ENCODE data around the gene GPC6. TPM values are rescaled to one million over a fixed set of nuclear protein-coding genes. Genes with fewer than 3 reads are reported as not detected.

The GPC6 gene
- total and polyA plus RNA-seq, 4 donors: 5.0 to 37.4 (median 18.9) TPM

DNA sequence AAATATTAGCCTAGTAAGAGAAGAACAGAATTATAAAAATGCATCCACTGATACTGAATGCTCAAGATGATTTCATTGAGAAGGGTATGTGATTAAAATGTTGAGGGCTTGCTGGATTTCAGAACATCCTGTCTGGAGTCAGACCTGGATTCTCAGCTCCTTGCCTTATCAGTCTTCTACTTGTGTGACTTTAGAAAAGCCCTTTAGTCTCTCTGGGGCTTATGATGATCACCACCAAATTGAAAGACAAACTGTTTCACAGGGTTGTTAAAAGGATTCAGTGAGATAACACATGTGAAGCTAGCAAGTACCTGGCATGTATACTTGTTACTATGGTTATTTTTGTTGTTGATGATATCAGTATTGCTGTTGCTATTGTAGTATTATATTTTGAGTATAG is 118.4 kb downstream of the GPC6 start:
- Histone ChIP-seq H3K27me3 (ENCODE audit: control insufficient read depth in 1 of 2, insufficient read depth in 2 of 2, low read length in 1 of 2) (no peaks in the 10 kb centered on the region), H3K4me3 (ENCODE audit: low read length in 2 of 2) (no peak overlapping the region), H3K4me1 (ENCODE audit: control insufficient read depth in 1 of 2, insufficient read depth in 2 of 2, low read length in 2 of 2) (no peaks in the 10 kb centered on the region), H3K27ac (ENCODE audit: low read depth in 1 of 2, low read length in 2 of 2) (no peak overlapping the region), H3K9me3 (ENCODE audit: control insufficient read depth, low read length) (no peaks in the 10 kb centered on the region), H3K36me3 (ENCODE audit: control insufficient read depth in 1 of 2, insufficient read depth in 2 of 2, low read length in 1 of 2) (no peaks in the 10 kb centered on the region)
- ATAC-seq (ENCODE audit: low FRiP score) (no peak), DNase-seq (no peak)
- intact Hi-C loops (cut with DNase I): no loop called here

DNA sequence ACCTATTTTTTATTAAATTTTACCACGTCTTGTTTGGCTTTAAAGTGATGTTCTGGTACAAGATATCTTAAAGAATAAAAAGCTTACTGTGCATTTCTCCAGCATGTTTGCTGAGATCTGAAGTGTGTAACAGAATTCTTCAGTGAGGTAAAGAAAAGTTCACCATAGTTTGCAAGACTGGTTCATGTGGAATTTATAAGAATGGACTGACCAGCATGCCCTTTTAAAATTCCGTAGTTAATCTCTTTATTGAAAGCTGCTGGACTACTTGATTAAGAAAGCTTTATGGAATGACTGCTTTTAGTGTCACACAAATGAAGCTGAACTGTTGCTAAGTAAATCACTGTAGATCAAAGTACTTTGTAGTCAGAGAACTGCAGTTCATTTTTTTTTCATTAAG is 119.2 kb downstream of the GPC6 start:
- 57 to 78% methylated on average over 2 of the region's 2 CpGs for WGBS, 2 donors
- H3K27me3 ChIP-seq (ENCODE audit: control insufficient read depth in 1 of 2, insufficient read depth in 2 of 2, low read length in 1 of 2): no peaks in the 10 kb centered on the region
- no peak overlapping the region for H3K4me3 ChIP-seq (ENCODE audit: low read length in 2 of 2)
- no peak overlapping the region for H3K27ac ChIP-seq (ENCODE audit: low read depth in 1 of 2, low read length in 2 of 2)
- intact Hi-C loops (cut with DNase I): no loop called here
- no peaks in the 10 kb centered on the region for H3K4me1 ChIP-seq (ENCODE audit: control insufficient read depth in 1 of 2, insufficient read depth in 2 of 2, low read length in 2 of 2)
- no peaks in the 10 kb centered on the region for H3K9me3 ChIP-seq (ENCODE audit: control insufficient read depth, low read length)
- H3K36me3 ChIP-seq (ENCODE audit: control insufficient read depth in 1 of 2, insufficient read depth in 2 of 2, low read length in 1 of 2): no peaks in the 10 kb centered on the region
- DNase-seq (no peak), ATAC-seq (ENCODE audit: low FRiP score) (no peak)

DNA sequence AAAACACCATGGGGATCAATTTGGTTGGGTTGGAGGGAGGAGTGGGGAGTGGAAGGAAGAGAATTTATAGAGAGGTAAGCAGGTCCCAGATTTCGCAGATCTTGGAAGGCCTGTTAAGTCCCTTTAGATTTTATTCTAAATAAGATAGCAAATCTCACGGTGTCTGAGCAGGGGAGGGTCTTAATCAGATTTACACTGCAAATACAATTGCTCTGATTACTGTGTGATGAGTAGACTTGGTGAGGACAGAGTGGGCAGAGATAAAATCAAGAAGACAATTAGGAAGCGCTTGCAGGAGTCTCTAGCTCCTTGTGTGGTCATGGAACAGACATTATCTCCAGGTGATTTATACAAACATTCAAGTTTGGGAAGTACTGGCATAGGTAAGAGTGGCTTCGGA is 126.0 kb downstream of the GPC6 start:
- Histone ChIP-seq H3K4me3 (ENCODE audit: low read length in 2 of 2) (no peak overlapping the region), H3K4me1 (ENCODE audit: control insufficient read depth in 1 of 2, insufficient read depth in 2 of 2, low read length in 2 of 2) (no peaks in the 10 kb centered on the region), H3K9me3 (ENCODE audit: control insufficient read depth, low read length) (no peaks in the 10 kb centered on the region), H3K27ac (ENCODE audit: low read depth in 1 of 2, low read length in 2 of 2) (no peak overlapping the region), H3K36me3 (ENCODE audit: control insufficient read depth in 1 of 2, insufficient read depth in 2 of 2, low read length in 1 of 2) (no peaks in the 10 kb centered on the region), H3K27me3 (ENCODE audit: control insufficient read depth in 1 of 2, insufficient read depth in 2 of 2, low read length in 1 of 2) (no peaks in the 10 kb centered on the region)
- no peak for DNase-seq
- intact Hi-C loops (cut with DNase I): no loop called here
- no peak for ATAC-seq (ENCODE audit: low FRiP score)
- WGBS, 2 donors: 97 to 98% methylated on average over 4 of the region's 4 CpGs

DNA sequence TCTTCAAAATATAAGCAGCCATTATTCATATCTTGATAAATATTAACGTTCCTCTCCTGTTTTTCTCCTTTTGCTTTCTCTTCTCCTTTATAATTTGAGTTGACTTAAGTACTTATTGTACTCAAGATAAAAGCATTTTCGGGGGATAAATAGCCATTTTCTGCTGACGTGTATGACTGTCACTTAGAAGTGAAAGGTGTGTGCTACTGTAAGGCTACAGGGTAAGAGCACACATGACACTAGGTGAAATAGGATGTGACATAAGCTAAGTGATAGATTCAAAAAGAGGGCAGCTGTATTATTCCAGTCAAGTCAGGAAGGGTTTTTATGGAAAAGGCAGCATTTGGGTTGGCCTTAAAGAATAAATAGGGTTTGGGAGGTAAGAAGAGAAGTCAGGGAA is 128.5 kb downstream of the GPC6 start:
- no peak for ATAC-seq (ENCODE audit: low FRiP score)
- 87% methylated on average over 3 of the region's 3 CpGs for WGBS, 2 donors
- no peaks in the 10 kb centered on the region for H3K36me3 ChIP-seq (ENCODE audit: control insufficient read depth in 1 of 2, insufficient read depth in 2 of 2, low read length in 1 of 2)
- H3K4me3 ChIP-seq (ENCODE audit: low read length in 2 of 2): no peak overlapping the region
- DNase-seq: no peak
- intact Hi-C loops (cut with DNase I): no loop called here
- no peaks in the 10 kb centered on the region for H3K4me1 ChIP-seq (ENCODE audit: control insufficient read depth in 1 of 2, insufficient read depth in 2 of 2, low read length in 2 of 2)
- no peak overlapping the region for H3K27ac ChIP-seq (ENCODE audit: low read depth in 1 of 2, low read length in 2 of 2)
- H3K9me3 ChIP-seq (ENCODE audit: control insufficient read depth, low read length): no peaks in the 10 kb centered on the region
- no peaks in the 10 kb centered on the region for H3K27me3 ChIP-seq (ENCODE audit: control insufficient read depth in 1 of 2, insufficient read depth in 2 of 2, low read length in 1 of 2)

DNA sequence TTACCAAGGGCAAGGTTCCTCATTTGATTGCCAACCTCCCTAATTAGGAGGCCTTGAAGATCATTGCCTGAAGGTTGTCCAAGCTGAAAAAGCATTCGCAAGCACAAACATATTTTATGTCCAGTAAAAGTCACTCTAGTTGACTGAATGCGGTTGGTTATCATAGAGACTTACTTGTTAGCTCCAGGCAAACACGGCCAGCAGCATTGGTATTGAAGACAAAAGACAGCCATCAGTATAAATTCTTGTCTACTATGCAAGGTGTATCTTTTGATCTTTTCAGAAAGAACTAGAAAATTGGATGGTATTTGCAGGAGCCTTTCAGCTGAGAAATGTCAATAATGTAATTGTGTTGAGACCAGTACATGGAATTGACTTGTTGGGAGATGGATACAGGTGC is 129.9 kb downstream of the GPC6 start:
- Histone ChIP-seq H3K27ac (ENCODE audit: low read depth in 1 of 2, low read length in 2 of 2) (no peak overlapping the region), H3K36me3 (ENCODE audit: control insufficient read depth in 1 of 2, insufficient read depth in 2 of 2, low read length in 1 of 2) (no peaks in the 10 kb centered on the region), H3K27me3 (ENCODE audit: control insufficient read depth in 1 of 2, insufficient read depth in 2 of 2, low read length in 1 of 2) (no peaks in the 10 kb centered on the region), H3K4me3 (ENCODE audit: low read length in 2 of 2) (no peak overlapping the region), H3K4me1 (ENCODE audit: control insufficient read depth in 1 of 2, insufficient read depth in 2 of 2, low read length in 2 of 2) (no peaks in the 10 kb centered on the region), H3K9me3 (ENCODE audit: control insufficient read depth, low read length) (no peaks in the 10 kb centered on the region)
- ATAC-seq (ENCODE audit: low FRiP score) (no peak), DNase-seq (no peak)
- intact Hi-C loops (cut with DNase I): no loop called here
- WGBS, 2 donors: 70 to 81% methylated on average over 3 of the region's 3 CpGs

DNA sequence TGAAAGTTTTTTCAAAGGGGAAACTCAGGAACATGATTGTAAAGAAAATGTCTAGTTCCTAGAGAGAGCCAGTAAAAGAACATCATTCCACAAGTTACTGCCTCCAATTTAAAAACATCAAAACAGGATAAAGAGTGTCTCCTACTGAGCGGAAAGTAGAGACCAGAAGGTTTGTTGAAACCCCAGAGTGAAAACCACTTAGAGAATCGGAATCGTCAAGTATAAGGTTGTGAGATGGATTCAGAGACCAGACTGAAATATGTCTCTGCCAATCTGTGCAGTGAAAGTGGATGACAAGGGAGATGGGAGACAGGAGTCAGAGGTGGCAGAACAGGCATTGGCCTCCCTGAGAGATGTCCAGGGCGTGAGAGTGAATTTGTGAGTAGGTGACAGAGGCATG is 133.4 kb downstream of the GPC6 start:
- ATAC-seq (ENCODE audit: low FRiP score): no peak
- 87 to 95% methylated on average over 4 of the region's 4 CpGs for WGBS, 2 donors
- no peaks in the 10 kb centered on the region for H3K9me3 ChIP-seq (ENCODE audit: control insufficient read depth, low read length)
- H3K4me1 ChIP-seq (ENCODE audit: control insufficient read depth in 1 of 2, insufficient read depth in 2 of 2, low read length in 2 of 2): no peaks in the 10 kb centered on the region
- no peak overlapping the region for H3K27ac ChIP-seq (ENCODE audit: low read depth in 1 of 2, low read length in 2 of 2)
- intact Hi-C loops (cut with DNase I): no loop called here
- no peak for DNase-seq
- H3K4me3 ChIP-seq (ENCODE audit: low read length in 2 of 2): no peak overlapping the region
- no peaks in the 10 kb centered on the region for H3K27me3 ChIP-seq (ENCODE audit: control insufficient read depth in 1 of 2, insufficient read depth in 2 of 2, low read length in 1 of 2)
- no peaks in the 10 kb centered on the region for H3K36me3 ChIP-seq (ENCODE audit: control insufficient read depth in 1 of 2, insufficient read depth in 2 of 2, low read length in 1 of 2)

DNA sequence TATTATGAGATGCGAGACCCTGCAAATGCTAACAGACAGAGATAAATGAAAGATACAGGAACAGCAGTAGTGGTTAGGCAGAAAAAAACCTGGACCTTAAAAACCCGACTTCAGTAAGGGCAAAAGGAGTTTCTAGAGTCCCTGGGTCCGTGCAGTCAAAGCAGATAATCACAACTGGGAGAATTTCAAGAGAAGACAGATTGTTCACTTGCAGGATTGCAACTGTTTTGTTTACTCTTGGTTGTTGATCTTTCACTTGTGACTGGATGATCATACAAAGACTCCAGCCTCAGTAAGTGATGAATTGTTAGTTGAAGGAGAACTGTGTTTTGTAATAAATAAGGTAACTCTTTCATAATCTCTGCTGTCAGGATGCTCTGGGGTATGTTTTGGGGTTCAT is 135.1 kb downstream of the GPC6 start:
- intact Hi-C loops (cut with DNase I): no loop called here
- no peaks in the 10 kb centered on the region for H3K9me3 ChIP-seq (ENCODE audit: control insufficient read depth, low read length)
- H3K4me3 ChIP-seq (ENCODE audit: low read length in 2 of 2): no peak overlapping the region
- H3K4me1 ChIP-seq (ENCODE audit: control insufficient read depth in 1 of 2, insufficient read depth in 2 of 2, low read length in 2 of 2): no peaks in the 10 kb centered on the region
- 52 to 78% methylated on average over 3 of the region's 3 CpGs for WGBS, 2 donors
- DNase-seq: no peak
- no peaks in the 10 kb centered on the region for H3K36me3 ChIP-seq (ENCODE audit: control insufficient read depth in 1 of 2, insufficient read depth in 2 of 2, low read length in 1 of 2)
- H3K27ac ChIP-seq (ENCODE audit: low read depth in 1 of 2, low read length in 2 of 2): no peak overlapping the region
- no peak for ATAC-seq (ENCODE audit: low FRiP score)
- H3K27me3 ChIP-seq (ENCODE audit: control insufficient read depth in 1 of 2, insufficient read depth in 2 of 2, low read length in 1 of 2): no peaks in the 10 kb centered on the region

DNA sequence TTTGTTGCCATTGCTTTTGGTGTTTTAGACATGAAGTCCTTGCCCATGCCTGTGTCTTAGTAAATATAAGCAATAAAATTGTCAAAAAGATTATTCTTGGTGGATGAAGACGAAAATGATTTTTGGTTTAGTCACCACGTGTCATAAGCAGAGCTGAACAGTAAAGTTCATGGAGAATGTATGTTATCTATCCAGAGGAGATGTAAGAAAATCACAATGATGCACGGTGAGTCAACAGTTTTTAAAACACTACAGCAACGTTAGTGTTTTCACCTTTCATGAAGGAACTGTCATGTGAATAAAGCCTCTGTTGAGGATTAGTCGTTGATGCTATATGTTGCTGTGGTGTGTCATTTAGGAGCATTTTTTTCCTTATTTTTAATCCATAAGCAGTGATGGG is 137.6 kb downstream of the GPC6 start:
- WGBS, 2 donors: 88 to 91% methylated on average over 5 of the region's 5 CpGs
- intact Hi-C loops (cut with DNase I): no loop called here
- DNase-seq: no peak

DNA sequence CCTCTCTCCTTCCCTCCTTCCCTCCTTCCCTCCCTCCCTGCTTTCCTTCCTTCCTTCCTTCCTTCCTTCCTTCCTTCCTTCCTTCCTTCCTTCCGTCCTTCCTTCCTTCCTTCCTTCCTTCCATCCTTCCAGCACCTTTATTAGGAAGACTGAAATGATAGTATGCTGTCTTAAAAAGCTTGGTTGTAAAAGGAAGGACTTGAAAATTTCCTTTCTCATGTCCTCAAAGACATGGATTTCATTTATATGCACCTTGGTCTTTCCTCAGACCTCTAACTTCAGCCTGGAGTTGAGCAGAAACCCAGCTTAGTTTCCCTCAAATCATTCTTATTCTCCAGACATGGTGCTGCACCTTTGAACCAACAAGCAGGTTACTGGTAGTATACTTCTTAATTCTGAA is 141.7 kb downstream of the GPC6 start:
- Histone ChIP-seq H3K27me3 (ENCODE audit: control insufficient read depth in 1 of 2, insufficient read depth in 2 of 2, low read length in 1 of 2) (no peaks in the 10 kb centered on the region), H3K4me3 (ENCODE audit: low read length in 2 of 2) (no peak overlapping the region), H3K9me3 (ENCODE audit: control insufficient read depth, low read length) (no peaks in the 10 kb centered on the region), H3K27ac (ENCODE audit: low read depth in 1 of 2, low read length in 2 of 2) (no peak overlapping the region), H3K36me3 (ENCODE audit: control insufficient read depth in 1 of 2, insufficient read depth in 2 of 2, low read length in 1 of 2) (no peaks in the 10 kb centered on the region), H3K4me1 (ENCODE audit: control insufficient read depth in 1 of 2, insufficient read depth in 2 of 2, low read length in 2 of 2) (no peaks in the 10 kb centered on the region)
- DNase-seq (no peak), ATAC-seq (ENCODE audit: low FRiP score) (no peak)
- WGBS, 2 donors: no CpG with 5 or more reads among the region's 1 CpG
- intact Hi-C loops (cut with DNase I): no loop called here

More for the DNA sequence above, 137.6 kb downstream of the GPC6 start:
- H3K27me3 ChIP-seq (ENCODE audit: control insufficient read depth in 1 of 2, insufficient read depth in 2 of 2, low read length in 1 of 2): no peaks in the 10 kb centered on the region
- H3K4me1 ChIP-seq (ENCODE audit: control insufficient read depth in 1 of 2, insufficient read depth in 2 of 2, low read length in 2 of 2): no peaks in the 10 kb centered on the region
- no peak overlapping the region for H3K27ac ChIP-seq (ENCODE audit: low read depth in 1 of 2, low read length in 2 of 2)
- no peaks in the 10 kb centered on the region for H3K36me3 ChIP-seq (ENCODE audit: control insufficient read depth in 1 of 2, insufficient read depth in 2 of 2, low read length in 1 of 2)
- H3K9me3 ChIP-seq (ENCODE audit: control insufficient read depth, low read length): no peaks in the 10 kb centered on the region
- ATAC-seq (ENCODE audit: low FRiP score): no peak
- H3K4me3 ChIP-seq (ENCODE audit: low read length in 2 of 2): no peak overlapping the region

DNA sequence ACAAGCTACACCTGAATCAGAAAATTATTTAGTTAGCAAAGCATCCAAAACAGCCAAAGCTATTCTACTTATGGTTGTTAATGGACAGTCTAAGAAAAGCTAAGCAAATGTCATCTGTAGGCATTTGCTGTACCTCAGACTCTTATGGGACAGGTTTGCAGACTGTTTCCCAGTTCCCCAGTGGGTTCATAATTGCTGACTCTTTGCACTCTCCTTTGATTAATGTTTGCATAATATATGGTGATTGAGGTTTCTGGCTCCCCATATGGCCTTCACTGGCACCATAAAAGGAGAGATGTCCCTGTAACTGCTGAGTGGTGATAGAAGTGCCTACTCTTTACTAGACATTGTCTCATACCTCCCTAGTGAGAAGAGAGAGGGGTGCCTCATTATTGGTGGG is 142.1 kb downstream of the GPC6 start:
- no peak overlapping the region for H3K27ac ChIP-seq (ENCODE audit: low read depth in 1 of 2, low read length in 2 of 2)
- H3K27me3 ChIP-seq (ENCODE audit: control insufficient read depth in 1 of 2, insufficient read depth in 2 of 2, low read length in 1 of 2): no peaks in the 10 kb centered on the region
- no peak overlapping the region for H3K4me3 ChIP-seq (ENCODE audit: low read length in 2 of 2)
- intact Hi-C loops (cut with DNase I): no loop called here
- DNase-seq: no peak
- H3K36me3 ChIP-seq (ENCODE audit: control insufficient read depth in 1 of 2, insufficient read depth in 2 of 2, low read length in 1 of 2): no peaks in the 10 kb centered on the region
- H3K9me3 ChIP-seq (ENCODE audit: control insufficient read depth, low read length): no peaks in the 10 kb centered on the region
- no peaks in the 10 kb centered on the region for H3K4me1 ChIP-seq (ENCODE audit: control insufficient read depth in 1 of 2, insufficient read depth in 2 of 2, low read length in 2 of 2)
- no peak for ATAC-seq (ENCODE audit: low FRiP score)
